Body of pancreas (tissue), 4 donors: ENCODE measurements around the gene ATL1. TPM values are rescaled to one million over a fixed set of nuclear protein-coding genes. Genes with fewer than 3 reads are reported as not detected.

Experiments
- ATAC-seq: fragments of 150-250 bp; one replicate; pipeline ENCODE4 v1.9.1; 2016
- DNase-seq, 4 donors: peaks; one replicate each; pipeline ENCODE4 v3.0.0-alpha.2; 2019
- H3K27ac ChIP-seq, 4 donors: fragments of 200-600 bp; sonication (generic); 1 replicate in 3 of 4; 2 replicates in 1 of 4; pipeline versions ENCODE4 v1.5.1 to v1.6.1; 2016 to 2019; ENCODE audit warnings: mild to moderate bottlenecking in 1 of 4, mixed read lengths in 1 of 4, moderate library complexity in 1 of 4
- H3K27me3 ChIP-seq, 2 donors: fragments of 200-600 bp; sonication (generic); one replicate each; pipeline ENCODE4 v1.6.0; 2016; ENCODE audit warnings: mild to moderate bottlenecking in 1 of 2
- H3K36me3 ChIP-seq, 2 donors: fragments of 200-600 bp; sonication (generic); replicated peaks in 1 of 2; 2 replicates each; pipeline ENCODE4 v1.5.1; 2016; ENCODE audit warnings: low read depth in 2 of 2; ENCODE audit not compliant: insufficient read depth in 1 of 2
- H3K4me1 ChIP-seq: fragments of 200-600 bp; sonication (generic); one replicate; pipeline ENCODE4 v1.6.0; 2016
- H3K4me3 ChIP-seq, 2 donors: fragments of 200-600 bp; sonication (generic); 1 replicate in 1 of 2; 2 replicates in 1 of 2; pipeline ENCODE4 v1.5.1; 2016 to 2019
- H3K9me3 ChIP-seq, 3 donors: fragments of 200-600 bp; sonication (generic); 1 replicate in 2 of 3; 2 replicates in 1 of 3; pipeline ENCODE4 v1.5.1; 2016
- POLR2A ChIP-seq, 3 donors: fragments of 450-650 bp; IDR thresholded peaks; one replicate each; pipeline ENCODE4 v1.6.1; 2016; ENCODE audit warnings: antibody characterized with exemption in 3 of 3, mild to moderate bottlenecking in 2 of 3
- WGBS, 2 donors: methylation state at CpG; one replicate each; pipeline ENCODE4 v1.1.5; 2017; 5-methylcytosine and 5-hydroxymethylcytosine counted together
- intact Hi-C: fragments of 100-400 bp; cut with DNase I; formaldehyde crosslinking; loops from one replicate; pipeline ENCODE4 v1.15.1; 2023
- total RNA-seq, 2 donors: library from RNA; depleted of rRNA; stranded (reverse); fragments of >200 nt; gene quantifications; one replicate each; pipeline ENCODE4 v1.1.0, GENCODE V29; 2016
- TF ChIP-seq, protein P1 (sequence below), 7 experiments: fragments of 450-650 bp in 4 of 7; fragments of 200-600 bp in 3 of 7; sonication (generic) in 3 of 7; IDR thresholded peaks; one replicate each; pipeline ENCODE4 v1.5.1; 2016 to 2019; ENCODE audit warnings: antibody characterized with exemption in 7 of 7

The ATL1 gene
- total RNA-seq, 2 donors from 2014 or later = 0.33 to 5.4 TPM

DNA sequence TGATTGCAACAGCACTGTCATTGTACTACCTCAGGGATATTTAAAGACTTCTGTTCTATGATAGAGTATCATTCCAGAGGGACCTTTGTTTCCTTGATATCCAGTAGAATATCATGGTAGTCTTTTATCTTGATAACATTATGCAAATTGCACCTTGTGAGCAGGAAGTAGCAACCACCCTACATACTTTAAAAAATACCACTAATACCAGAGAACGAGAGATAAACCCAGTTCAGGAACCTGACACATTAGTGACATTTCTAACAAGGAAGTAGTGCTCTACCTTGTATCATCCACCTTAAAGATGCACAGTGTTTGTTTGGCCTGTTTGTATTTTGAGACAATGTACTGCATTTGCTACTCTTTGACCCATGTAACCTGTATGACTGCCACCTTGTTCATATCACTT lies 18.8 kb upstream of the ATL1 start:
- no peak for DNase-seq
- TF ChIP-seq, protein P1, sequence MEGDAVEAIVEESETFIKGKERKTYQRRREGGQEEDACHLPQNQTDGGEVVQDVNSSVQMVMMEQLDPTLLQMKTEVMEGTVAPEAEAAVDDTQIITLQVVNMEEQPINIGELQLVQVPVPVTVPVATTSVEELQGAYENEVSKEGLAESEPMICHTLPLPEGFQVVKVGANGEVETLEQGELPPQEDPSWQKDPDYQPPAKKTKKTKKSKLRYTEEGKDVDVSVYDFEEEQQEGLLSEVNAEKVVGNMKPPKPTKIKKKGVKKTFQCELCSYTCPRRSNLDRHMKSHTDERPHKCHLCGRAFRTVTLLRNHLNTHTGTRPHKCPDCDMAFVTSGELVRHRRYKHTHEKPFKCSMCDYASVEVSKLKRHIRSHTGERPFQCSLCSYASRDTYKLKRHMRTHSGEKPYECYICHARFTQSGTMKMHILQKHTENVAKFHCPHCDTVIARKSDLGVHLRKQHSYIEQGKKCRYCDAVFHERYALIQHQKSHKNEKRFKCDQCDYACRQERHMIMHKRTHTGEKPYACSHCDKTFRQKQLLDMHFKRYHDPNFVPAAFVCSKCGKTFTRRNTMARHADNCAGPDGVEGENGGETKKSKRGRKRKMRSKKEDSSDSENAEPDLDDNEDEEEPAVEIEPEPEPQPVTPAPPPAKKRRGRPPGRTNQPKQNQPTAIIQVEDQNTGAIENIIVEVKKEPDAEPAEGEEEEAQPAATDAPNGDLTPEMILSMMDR (IDR thresholded peaks at IDR 0.05) = no peak
- TF ChIP-seq POLR2A (IDR thresholded peaks at IDR 0.05) = no peak
- Histone ChIP-seq H3K4me1 (peaks cover 34% of the 10 kb centered on the region), H3K9me3 (no peaks in the 10 kb centered on the region), H3K27ac (no peak overlapping the region), H3K27me3 (no peaks in the 10 kb centered on the region), H3K4me3 (no peak overlapping the region), H3K36me3 (no peaks in the 10 kb centered on the region)
- no peak for ATAC-seq
- WGBS, 2 donors = 58 to 74% methylated on average over 1 of the region's 1 CpG
- intact Hi-C loops = no loop called here

DNA sequence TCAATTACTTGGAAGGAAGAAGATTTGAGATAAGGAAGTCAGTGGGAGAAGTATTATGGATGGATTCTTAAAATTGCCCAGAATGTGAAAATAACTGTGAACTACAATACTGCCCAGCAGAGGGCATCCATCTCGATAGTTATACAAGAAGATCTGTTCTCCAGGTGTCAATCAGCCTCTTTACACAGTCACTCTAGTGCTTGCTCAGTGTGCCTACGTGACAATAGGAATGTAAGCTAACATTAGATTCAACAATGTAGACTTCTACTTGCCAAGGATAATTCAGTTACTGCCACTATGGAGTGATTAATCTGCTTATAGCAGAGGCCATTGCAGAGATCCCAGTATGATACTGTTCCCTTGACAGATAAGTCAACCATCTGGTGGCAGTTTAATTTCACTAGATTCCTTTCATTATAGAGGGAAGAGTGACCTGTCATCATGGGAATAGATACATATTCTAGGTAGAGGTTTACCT lies 17.0 kb upstream of the ATL1 start:
- intact Hi-C loops = no loop called here
- no peaks in the 10 kb centered on the region for H3K27me3 ChIP-seq
- ATAC-seq (peak; percentile 54), DNase-seq (peak; percentile 52 to 67 (median 57))
- H3K4me1 ChIP-seq = peaks cover 35% of the 10 kb centered on the region
- no peaks in the 10 kb centered on the region for H3K9me3 ChIP-seq
- WGBS, 2 donors = 0 to 4% methylated on average over 2 of the region's 2 CpGs
- no peak for TF ChIP-seq POLR2A (IDR thresholded peaks at IDR 0.05)
- TF ChIP-seq, protein P1 (IDR thresholded peaks at IDR 0.05) = peak; percentile 29 to 67 (median 65)
- no peak overlapping the region for H3K4me3 ChIP-seq
- no peaks in the 10 kb centered on the region for H3K36me3 ChIP-seq
- no peak overlapping the region for H3K27ac ChIP-seq

DNA sequence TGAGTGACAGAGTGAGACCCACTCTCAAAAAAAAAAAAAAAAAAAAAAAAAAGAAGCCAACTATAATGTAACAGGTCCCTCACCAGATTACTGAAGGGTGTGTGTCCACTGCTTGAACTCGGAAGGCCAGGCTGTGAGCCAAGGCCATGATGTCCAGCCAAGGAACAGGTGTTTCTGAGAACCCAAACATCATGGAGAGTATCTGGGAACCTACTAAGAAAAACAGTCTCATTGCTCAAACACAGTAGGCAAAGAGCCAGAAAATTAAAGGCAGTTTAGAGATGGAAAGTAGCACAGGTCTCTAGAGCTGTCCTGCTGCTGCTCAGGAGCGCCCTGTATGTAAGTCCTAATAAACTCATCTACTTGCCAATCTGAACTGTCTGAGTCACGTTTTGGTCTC lies 15.0 kb upstream of the ATL1 start:
- Histone ChIP-seq H3K36me3 (no peaks in the 10 kb centered on the region), H3K27me3 (no peaks in the 10 kb centered on the region), H3K4me1 (peaks cover 35% of the 10 kb centered on the region), H3K9me3 (no peaks in the 10 kb centered on the region), H3K4me3 (no peak overlapping the region), H3K27ac (peak overlapping the region in 3 of 4 donors; percentile 57 to 73 (median 71))
- intact Hi-C loops = no loop called here
- ATAC-seq = peak; percentile 84
- peak; percentile 68 to 84 (median 81) for DNase-seq
- 52 to 62% methylated on average over 3 of the region's 3 CpGs for WGBS, 2 donors
- TF ChIP-seq, protein P1 (IDR thresholded peaks at IDR 0.05) = no peak
- TF ChIP-seq POLR2A (IDR thresholded peaks at IDR 0.05) = no peak

DNA sequence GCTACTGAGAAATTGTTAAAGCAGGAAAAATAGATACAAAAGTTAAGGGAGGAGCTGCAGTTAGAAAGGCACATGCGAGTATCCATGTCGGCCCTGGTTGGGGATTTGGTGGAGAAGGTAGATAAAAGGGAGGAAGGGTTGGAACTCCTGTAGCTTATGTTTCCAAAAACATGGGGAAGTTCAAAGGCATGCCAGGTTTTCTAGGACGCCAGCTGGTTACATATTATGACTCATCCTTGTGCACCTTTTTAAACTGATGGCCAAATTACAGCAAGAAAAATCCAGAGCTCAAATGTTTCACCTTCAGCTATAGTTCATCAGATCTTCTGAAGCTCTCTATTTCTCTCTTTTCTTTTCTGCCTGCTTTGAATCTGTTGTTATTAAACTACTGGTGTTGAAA lies 14.3 kb upstream of the ATL1 start:
- ATAC-seq (peak; percentile 79), DNase-seq (peak; percentile 38 to 65 (median 56))
- no peaks in the 10 kb centered on the region for H3K9me3 ChIP-seq
- no peak overlapping the region for H3K4me3 ChIP-seq
- no peaks in the 10 kb centered on the region for H3K36me3 ChIP-seq
- WGBS, 2 donors = 35 to 49% methylated on average over 3 of the region's 3 CpGs
- H3K27ac ChIP-seq = peak overlapping the region in 3 of 4 donors; percentile 57 to 73 (median 71)
- intact Hi-C loops = no loop called here
- no peaks in the 10 kb centered on the region for H3K27me3 ChIP-seq
- no peak for TF ChIP-seq POLR2A (IDR thresholded peaks at IDR 0.05)
- TF ChIP-seq, protein P1 (IDR thresholded peaks at IDR 0.05) = no peak
- H3K4me1 ChIP-seq = peaks cover 35% of the 10 kb centered on the region

DNA sequence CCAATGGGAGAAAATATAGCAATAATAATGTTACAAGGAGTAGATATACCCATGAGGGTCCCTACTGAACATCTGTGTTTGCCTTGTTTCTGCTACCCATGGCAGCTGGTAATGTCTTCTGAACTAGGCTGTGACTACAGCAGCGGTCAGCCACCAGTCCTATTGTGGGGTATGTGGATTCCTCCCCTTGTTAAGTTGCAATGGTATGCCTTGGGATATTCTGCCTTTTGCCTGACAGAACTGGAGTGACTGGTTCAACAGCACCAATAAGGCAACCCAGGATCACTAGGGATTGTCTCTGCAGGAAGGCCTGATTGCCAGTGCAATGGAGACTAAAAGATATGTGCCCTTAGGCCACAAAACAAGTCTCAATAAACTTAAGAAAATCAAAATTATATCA lies 9.7 kb upstream of the ATL1 start:
- DNase-seq (no peak), ATAC-seq (no peak)
- 91 to 94% methylated on average over 1 of the region's 1 CpG for WGBS, 2 donors
- peaks cover 9% of the 10 kb centered on the region for H3K4me1 ChIP-seq
- H3K9me3 ChIP-seq = no peaks in the 10 kb centered on the region
- no peaks in the 10 kb centered on the region for H3K27me3 ChIP-seq
- H3K36me3 ChIP-seq = no peaks in the 10 kb centered on the region
- no peak overlapping the region for H3K27ac ChIP-seq
- H3K4me3 ChIP-seq = no peak overlapping the region
- TF ChIP-seq, protein P1 (IDR thresholded peaks at IDR 0.05) = no peak
- no peak for TF ChIP-seq POLR2A (IDR thresholded peaks at IDR 0.05)
- intact Hi-C loops = no loop called here
